Hematopoietic multipotent progenitor cell treated with erythropoietin and hydrocortisone succinate and interleukin-3 and kit ligand, for 8 days (in vitro differentiated cells): ENCODE data around the gene RAB37.

Experiments
- DNase-seq: peaks from one replicate; pipeline ENCODE4 v3.0.0-alpha.2; 2015

RAB37 gene

DNA sequence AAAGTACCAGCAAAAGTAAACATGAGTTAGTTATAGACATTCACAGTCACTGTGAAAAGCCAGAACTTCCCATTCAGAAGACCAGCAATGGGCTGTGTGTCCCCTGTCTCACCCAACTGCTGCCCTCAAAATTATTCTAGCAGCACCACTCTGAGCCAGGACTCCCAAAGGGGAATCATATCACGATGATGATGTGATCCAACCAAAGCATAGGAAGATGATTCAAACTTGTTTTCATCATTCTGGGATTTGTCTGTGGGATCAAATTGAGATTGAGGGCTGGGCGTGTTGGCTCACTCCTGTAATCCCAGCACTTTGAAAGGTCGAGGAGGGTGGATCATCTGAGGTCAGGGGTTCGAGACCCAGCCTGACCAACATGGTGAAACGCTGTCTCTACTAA is 45.5 kb downstream of the RAB37 start:
- DNase-seq: no peak

DNA sequence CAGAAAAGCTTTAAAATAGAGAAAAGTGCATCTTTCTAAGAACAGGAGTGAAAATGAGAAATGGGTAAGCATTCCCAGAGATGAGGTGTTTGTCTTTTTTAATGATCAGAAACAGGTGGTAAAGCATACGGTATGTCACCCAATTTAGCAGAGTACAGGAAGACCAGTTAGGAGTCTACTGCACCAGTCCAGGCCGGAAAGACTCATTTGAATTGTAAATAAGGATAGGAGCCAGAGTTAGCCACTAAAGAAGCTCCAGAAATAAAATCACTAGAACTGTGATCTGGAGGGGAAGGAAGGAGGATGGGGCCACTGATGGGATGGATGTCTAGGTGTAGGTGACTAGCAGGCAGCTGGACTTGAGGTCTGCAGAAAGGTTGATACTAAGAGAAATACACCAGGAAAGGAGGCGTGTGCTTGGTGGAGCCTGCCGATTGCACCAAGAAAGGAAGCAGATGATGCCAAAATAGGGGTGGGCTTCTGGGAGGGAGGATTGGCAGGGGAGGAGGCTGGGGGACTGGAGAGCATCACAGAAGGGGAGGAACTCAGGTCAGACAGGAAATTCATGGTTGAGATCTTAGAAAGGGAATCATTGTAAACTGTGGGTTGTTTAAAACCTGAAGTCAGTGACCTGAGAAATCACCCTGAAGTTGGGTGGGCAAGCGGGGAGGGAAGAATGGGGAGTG is 47.2 kb downstream of the RAB37 start:
- no peak for DNase-seq

DNA sequence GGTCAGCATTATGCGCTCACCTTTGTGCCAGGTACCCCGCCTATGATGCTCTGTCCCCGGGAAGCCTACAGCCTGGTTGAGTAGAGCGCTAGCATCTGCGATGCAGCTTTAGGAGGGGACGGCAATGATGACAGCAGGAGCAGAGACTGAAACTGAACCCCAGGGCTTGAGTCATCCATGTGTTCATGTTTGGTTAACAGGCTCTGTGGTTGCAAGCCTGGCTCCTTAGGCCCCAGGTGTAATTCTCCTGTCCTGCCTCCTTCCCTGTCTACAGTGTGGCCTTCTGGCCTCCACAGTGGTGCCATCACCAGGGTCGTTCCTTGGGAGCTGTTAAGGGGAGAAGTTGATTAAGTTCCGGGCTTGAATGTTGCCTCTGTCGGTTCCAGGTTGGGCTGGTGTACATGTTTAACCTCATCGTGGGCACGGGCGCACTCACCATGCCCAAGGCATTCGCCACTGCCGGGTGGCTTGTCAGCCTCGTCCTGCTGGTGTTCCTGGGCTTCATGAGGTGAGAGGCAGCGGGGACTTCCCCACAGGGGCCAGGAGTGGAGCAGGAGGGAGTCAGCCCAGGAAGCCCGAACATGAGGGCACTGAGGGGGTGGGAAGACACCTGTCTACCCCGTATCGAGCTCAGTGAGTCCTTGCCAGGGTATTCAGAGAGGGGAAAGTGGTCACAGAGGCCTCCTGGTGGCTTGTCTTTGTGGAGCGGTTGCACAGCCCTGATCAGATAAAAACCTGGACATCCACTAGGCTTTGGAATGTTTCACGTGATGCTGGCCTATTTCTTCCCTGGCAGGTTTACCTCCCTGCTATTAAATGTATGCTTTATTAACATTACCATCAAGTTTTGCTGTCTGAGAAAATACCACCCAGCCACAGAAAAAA is 48.3 kb downstream of the RAB37 start:
- no peak for DNase-seq

DNA sequence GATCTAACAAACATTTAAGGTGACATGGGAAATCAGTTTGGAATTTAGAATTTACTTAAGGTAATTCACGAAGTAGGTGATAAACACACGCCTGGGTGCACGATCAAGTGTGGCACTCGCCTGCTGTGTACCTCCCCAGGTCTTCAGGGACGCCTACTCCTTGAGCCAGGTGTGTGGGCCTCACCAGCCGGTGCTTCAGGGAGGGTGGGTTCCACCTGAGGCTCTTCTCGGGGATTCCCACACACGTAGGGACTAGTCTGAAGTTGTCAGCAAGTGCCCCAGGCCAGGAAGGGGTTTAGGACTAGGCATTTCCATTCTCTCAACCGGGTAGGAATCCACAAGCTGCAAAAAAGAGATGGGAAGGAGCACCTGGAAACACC is 48.9 kb downstream of the RAB37 start:
- no peak for DNase-seq

DNA sequence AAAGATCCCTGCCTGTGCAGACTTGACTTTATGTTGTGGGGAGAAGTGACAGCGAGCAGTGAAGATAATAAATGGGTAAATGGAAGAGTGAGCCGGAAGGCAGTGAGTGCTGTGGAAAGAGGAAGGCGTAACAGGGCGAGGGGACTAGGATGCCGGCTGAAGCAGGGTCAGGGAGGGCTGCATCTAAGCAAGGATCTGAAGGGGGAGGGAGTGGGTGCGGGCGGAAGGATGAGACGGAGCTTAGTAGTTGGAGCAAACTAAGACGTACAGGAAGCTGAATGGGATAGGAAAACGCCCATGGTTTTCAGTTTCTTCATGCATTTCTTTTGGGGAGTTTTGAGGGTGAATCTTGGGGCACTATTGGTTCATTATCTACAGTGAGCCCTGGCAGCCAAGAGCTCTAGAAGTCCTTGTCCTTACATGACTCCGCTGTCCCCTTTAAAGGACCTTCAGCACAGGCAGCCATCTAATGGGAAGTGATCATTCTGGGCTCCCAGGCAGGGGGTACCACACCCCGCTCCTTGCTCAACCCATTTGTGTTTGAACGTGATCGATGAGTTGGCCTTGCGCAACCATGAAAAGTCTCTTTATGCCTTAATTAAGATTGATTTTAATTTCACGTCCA is 49.5 kb downstream of the RAB37 start:
- DNase-seq: no peak

DNA sequence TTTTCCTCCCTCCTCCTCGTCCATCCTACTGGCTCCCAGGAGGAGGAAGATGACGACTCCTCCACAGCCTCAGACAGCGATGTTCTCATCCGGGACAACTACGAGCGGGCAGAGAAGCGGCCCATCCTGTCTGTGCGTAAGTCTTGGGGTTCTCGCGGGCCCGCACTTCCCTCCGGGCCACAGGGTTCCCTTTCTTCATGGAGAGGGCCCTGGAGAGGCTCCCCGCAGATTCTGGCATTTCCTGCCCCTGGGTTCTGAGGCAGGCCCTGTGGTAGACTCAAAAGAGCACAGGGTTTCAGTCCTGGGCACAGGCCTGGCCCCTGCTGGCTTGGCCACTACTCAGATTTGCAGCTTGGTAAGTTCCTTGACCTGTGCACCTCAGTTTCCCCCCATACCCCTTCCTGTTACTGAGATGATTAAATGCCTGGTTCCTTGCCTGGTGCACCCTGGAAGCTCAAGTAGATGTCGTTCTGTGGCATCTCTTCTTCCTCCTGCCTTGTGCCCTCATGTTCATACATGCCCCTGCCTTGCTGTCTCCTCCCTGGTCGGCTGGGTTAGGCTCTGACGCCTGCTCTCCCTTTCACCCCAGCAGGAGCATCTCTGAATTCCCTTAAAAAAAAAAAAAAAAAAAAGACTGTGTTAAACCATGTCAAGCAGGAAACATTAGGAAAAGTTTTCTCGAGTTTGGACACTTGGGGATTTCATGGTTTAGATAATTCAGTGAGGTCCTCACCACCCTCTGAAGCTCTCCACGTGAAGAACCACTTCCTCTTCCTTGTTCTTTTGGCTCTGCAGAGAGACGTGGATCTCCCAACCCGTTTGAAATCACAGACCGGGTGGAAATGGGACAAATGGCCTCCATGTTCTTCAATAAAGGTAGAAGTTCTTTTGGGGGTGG is 53.4 kb downstream of the RAB37 start:
- no peak for DNase-seq

DNA sequence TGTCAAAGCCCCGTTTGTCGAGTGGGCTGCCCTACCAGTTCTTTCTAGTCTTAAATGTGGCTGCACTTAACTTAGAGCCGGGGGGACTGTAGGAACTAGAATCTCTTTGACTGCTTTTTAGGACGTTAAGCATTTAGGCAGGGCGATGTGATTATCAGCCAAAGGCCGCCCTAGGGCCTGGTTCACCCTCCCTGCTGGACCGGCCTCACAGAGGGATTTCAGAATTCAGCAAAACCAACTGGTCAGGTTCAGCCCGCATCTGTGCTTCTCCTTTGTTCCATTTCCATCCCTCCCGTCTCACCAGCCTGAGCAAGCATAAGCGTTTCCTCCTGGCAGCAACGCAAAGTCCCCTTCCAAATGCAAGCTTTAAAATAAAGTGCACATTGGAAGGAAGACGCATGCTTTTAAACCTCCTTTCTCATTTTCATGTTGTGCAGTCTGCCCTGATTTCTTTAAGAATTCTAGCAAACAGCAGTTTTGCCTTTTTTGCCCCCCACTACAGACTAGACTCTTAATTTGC is 55.6 kb downstream of the RAB37 start:
- DNase-seq: no peak

DNA sequence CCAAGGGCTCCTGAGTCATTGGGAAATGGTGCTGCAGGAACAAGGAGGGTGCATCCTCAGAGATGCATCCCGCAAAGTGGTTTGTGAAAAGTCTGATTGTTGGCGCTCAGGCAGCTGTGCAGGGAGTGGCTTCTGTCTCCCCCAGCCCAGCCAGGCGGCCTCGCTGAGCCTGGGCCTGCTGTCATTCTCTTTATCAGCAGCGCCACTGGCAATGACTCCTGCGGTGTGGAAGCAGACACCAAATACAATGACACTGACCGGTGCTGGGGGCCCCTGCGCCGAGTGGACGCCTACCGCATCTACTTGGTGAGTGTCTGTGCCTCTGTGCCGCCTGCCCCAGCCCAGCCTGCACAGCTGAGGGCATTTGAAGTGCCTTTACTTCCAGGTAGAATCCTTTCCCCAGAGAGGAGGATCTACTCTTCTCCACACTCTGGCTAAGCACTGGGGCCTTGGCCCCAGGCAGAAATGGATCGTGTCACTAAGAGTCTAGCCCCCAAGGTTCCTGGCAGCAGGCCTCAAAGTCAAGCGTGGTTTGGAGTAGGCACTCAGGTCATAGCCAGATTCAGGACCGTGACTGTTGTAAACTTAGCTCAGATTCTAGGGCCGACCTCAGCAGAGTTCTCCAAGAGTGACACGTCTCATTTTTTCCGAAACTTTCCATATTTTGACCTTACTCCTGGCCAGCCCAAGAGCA is 58.4 kb downstream of the RAB37 start:
- DNase-seq: no peak

DNA sequence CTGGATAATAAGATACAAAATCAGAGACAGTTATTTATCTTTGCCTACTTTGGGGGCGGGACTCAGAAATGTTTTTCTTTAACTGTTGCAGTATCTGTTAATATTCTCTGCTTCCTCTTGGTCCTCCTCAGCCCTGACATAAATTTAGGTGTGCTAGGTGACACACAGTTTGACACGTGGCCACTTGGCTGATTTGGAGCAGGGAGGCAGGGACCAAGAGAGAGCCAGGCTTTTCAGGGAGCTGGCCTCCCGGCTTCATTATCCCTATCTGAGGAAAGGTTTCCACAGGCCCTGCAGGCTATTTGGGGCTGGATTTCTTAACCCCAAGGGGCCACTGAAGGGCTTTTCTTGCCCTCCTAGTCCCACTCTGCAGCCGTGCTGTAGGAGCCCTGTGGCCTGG is 59.2 kb downstream of the RAB37 start:
- DNase-seq: no peak

DNA sequence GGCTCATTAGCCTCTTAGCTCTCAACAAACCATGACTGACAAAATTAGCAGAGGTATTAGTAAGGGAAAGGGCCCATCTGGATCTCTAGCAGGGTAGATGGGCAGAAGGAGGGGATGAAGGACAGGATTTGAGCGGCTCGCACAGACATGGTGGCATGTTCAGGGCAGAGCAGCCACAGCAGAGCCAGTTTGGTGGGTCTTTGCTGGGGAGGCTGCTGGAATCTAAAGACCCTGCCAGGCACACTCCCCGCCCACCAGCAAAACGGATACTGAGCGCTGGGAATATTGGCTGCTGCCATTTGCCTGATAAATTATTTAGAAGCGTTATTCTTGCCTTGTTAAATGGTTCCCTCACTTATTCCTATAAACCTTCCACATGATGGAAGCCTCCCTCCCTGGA is 59.8 kb downstream of the RAB37 start:
- DNase-seq: no peak
